HepG2 (cell line): ENCODE measurements around the gene MYO1E. TPM values are rescaled to one million over a fixed set of nuclear protein-coding genes. Genes with fewer than 3 reads are reported as not detected.

ENCODE experiments used
- CCDC6 ChIP-seq: sonication (generic); formaldehyde crosslinking; IDR thresholded peaks from 2 replicates; pipeline ENCODE4 v1.8.1; 2022; ENCODE audit warnings: mild to moderate bottlenecking, missing genetic modification reagents, moderate library complexity
- HDAC1 ChIP-seq: sonication (generic); formaldehyde crosslinking; IDR thresholded peaks from 2 replicates; pipeline ENCODE4 v1.5.1; 2020; ENCODE audit warnings: mild to moderate bottlenecking, missing genetic modification reagents
- HIVEP1 ChIP-seq: sonication (generic); formaldehyde crosslinking; IDR thresholded peaks from 2 replicates; pipeline ENCODE4 v1.4.0; 2020; ENCODE audit warnings: mild to moderate bottlenecking, missing genetic modification reagents
- HMG20A ChIP-seq: IDR thresholded peaks from 2 replicates; pipeline ENCODE4 v1.6.1; 2016; ENCODE audit warnings: borderline replicate concordance
- JUND ChIP-seq: sonication (generic); formaldehyde crosslinking; IDR thresholded peaks from 2 replicates; pipeline ENCODE4 v1.8.0; 2022; ENCODE audit warnings: mild to moderate bottlenecking, missing genetic modification reagents
- KAT8 ChIP-seq: IDR thresholded peaks from 2 replicates; pipeline ENCODE4 v1.6.1; 2016; ENCODE audit warnings: missing genetic modification reagents, missing compliant biosample characterization
- NCOA1 ChIP-seq: sonication (generic); formaldehyde crosslinking; IDR thresholded peaks from 2 replicates; pipeline ENCODE4 v1.9.0; 2021; ENCODE audit warnings: missing genetic modification reagents
- NKX3-1 ChIP-seq: sonication (generic); formaldehyde crosslinking; IDR thresholded peaks from 2 replicates; pipeline ENCODE4 v1.5.0; 2020; ENCODE audit warnings: missing genetic modification reagents
- RARA ChIP-seq: IDR thresholded peaks from 2 replicates; pipeline ENCODE4 v1.6.1; 2016; ENCODE audit warnings: missing genetic modification reagents, missing compliant biosample characterization
- SMAD3 ChIP-seq: sonication (generic); formaldehyde crosslinking; IDR thresholded peaks from 2 replicates; pipeline ENCODE4 v1.4.0; 2020; ENCODE audit warnings: missing genetic modification reagents
- SNAPC2 ChIP-seq: sonication (generic); formaldehyde crosslinking; IDR thresholded peaks from 2 replicates; pipeline ENCODE4 v1.8.1; 2022; ENCODE audit warnings: mild to moderate bottlenecking, missing genetic modification reagents
- ZBTB3 ChIP-seq: sonication (generic); formaldehyde crosslinking; IDR thresholded peaks from 2 replicates; pipeline ENCODE4 v1.4.0; 2020; ENCODE audit warnings: low read depth, mild to moderate bottlenecking, moderate library complexity, missing genetic modification reagents, borderline replicate concordance
- ZFY ChIP-seq: sonication (generic); formaldehyde crosslinking; IDR thresholded peaks from 2 replicates; pipeline ENCODE4 v1.4.0; 2020; ENCODE audit warnings: missing genetic modification reagents
- ZNF234 ChIP-seq: sonication (generic); formaldehyde crosslinking; conservative IDR thresholded peaks from 2 replicates; pipeline ENCODE4 v1.5.1; 2020; ENCODE audit warnings: mild to moderate bottlenecking, missing genetic modification reagents
- ZNF331 ChIP-seq: sonication (generic); formaldehyde crosslinking; IDR thresholded peaks from 2 replicates; pipeline ENCODE4 v1.4.0; 2020; ENCODE audit warnings: missing genetic modification reagents
- ZNF335 ChIP-seq: sonication (generic); formaldehyde crosslinking; IDR thresholded peaks from 2 replicates; pipeline ENCODE4 v1.4.0; 2020; ENCODE audit warnings: missing genetic modification reagents
- ZNF609 ChIP-seq: sonication (generic); formaldehyde crosslinking; IDR thresholded peaks from 2 replicates; pipeline ENCODE4 v1.4.0; 2020; ENCODE audit warnings: mild to moderate bottlenecking, missing genetic modification reagents, borderline replicate concordance
- ZNF629 ChIP-seq: sonication (generic); formaldehyde crosslinking; conservative IDR thresholded peaks from 2 replicates; pipeline ENCODE4 v1.5.0; 2020; ENCODE audit warnings: missing genetic modification reagents
- ZNF704 ChIP-seq: sonication (generic); formaldehyde crosslinking; IDR thresholded peaks from 2 replicates; pipeline ENCODE4 v1.8.1; 2023; ENCODE audit warnings: mild to moderate bottlenecking, inconsistent platforms, moderate library complexity, missing genetic modification reagents, borderline replicate concordance
- polyA plus RNA-seq, 8 experiments: library from polyadenylated mRNA; depleted of rRNA in 3 of 8; stranded (reverse) in 7 of 8; unstranded in 1 of 8; fragments of >200 nt; fragmentation: Illumina TruSeq in 4 of 8; extraction: Trizol in 4 of 8; gene quantifications; 2 replicates each; pipeline versions ENCODE4 v1.2.1 to v1.2.3, GENCODE V29; 2011 to 2016; ENCODE audit warnings: low read depth in 4 of 8, missing spikeins in 1 of 8, mixed read lengths in 1 of 8; ENCODE audit not compliant: insufficient read depth in 1 of 8
- total RNA-seq, 5 experiments: library from RNA; depleted of rRNA; stranded (reverse); fragments of >200 nt; fragmentation: Illumina TruSeq; extraction: Trizol; gene quantifications; 2 replicates each; pipeline ENCODE4 v1.2.3, GENCODE V29; 2016; ENCODE audit warnings: low read depth in 1 of 5
- TF ChIP-seq, protein P1 (sequence below): sonication (generic); formaldehyde crosslinking; IDR thresholded peaks from 2 replicates; pipeline ENCODE4 v1.4.0; 2020; ENCODE audit warnings: missing genetic modification reagents
- TF ChIP-seq, protein P2 (sequence below): IDR thresholded peaks from 2 replicates; pipeline ENCODE4 v1.6.1; 2016; ENCODE audit warnings: missing compliant biosample characterization, missing genetic modification reagents, borderline replicate concordance

The MYO1E gene
- total and polyA plus RNA-seq, 2 of the 13 experiments (the other 11 are each of a cell fraction or from before 2014, with no cell fraction given), result 15.7 to 25.1 TPM

GRCh38 chr15:59276225-59277178 is 96.2 kb downstream of the MYO1E start (continued):
- TF ChIP-seq, protein P1, sequence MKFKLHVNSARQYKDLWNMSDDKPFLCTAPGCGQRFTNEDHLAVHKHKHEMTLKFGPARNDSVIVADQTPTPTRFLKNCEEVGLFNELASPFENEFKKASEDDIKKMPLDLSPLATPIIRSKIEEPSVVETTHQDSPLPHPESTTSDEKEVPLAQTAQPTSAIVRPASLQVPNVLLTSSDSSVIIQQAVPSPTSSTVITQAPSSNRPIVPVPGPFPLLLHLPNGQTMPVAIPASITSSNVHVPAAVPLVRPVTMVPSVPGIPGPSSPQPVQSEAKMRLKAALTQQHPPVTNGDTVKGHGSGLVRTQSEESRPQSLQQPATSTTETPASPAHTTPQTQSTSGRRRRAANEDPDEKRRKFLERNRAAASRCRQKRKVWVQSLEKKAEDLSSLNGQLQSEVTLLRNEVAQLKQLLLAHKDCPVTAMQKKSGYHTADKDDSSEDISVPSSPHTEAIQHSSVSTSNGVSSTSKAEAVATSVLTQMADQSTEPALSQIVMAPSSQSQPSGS (CRISPR knock-in tag), result peak; percentile 87
- TF ChIP-seq HMG20A (CRISPR knock-in tag), result peak; percentile 85; the same call in 1 of the 2 replicates
- TF ChIP-seq ZNF335 (CRISPR knock-in tag), result peak; percentile 68; the same call in 1 of the 2 replicates
- TF ChIP-seq, protein P2, sequence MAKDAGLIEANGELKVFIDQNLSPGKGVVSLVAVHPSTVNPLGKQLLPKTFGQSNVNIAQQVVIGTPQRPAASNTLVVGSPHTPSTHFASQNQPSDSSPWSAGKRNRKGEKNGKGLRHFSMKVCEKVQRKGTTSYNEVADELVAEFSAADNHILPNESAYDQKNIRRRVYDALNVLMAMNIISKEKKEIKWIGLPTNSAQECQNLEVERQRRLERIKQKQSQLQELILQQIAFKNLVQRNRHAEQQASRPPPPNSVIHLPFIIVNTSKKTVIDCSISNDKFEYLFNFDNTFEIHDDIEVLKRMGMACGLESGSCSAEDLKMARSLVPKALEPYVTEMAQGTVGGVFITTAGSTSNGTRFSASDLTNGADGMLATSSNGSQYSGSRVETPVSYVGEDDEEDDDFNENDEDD, result 0 out of 2 replicates have a peak, but pooled peaks have one; percentile 24
- peak; percentile 98 for TF ChIP-seq ZNF609 (CRISPR knock-in tag)
- TF ChIP-seq RARA, result peak; percentile 86
- TF ChIP-seq CCDC6 (CRISPR knock-in tag), result peak; percentile 60; the same call in 1 of the 2 replicates
- 0 out of 2 replicates have a peak, but pooled peaks have one; percentile 76 for TF ChIP-seq JUND (CRISPR knock-in tag)
- peak; percentile 69; the same call in 1 of the 2 replicates for TF ChIP-seq ZBTB3 (CRISPR knock-in tag)
- 0 out of 2 replicates have a peak, but pooled peaks have one; percentile 4 for TF ChIP-seq ZNF629
- TF ChIP-seq HIVEP1 (CRISPR knock-in tag), result no peak
- TF ChIP-seq SMAD3 (CRISPR knock-in tag), result peak; percentile 66
- TF ChIP-seq HDAC1 (CRISPR knock-in tag), result peak; percentile 92
- TF ChIP-seq SNAPC2, result 0 out of 2 replicates have a peak, but pooled peaks have one; percentile 51
- TF ChIP-seq KAT8, result peak; percentile 75; the same call in 1 of the 2 replicates
- no peak for TF ChIP-seq ZNF704 (CRISPR knock-in tag)
- TF ChIP-seq NKX3-1 (CRISPR knock-in tag), result peak; percentile 77
- TF ChIP-seq NCOA1, result no peak
- 0 out of 2 replicates have a peak, but pooled peaks have one; percentile 64 for TF ChIP-seq ZNF234
- TF ChIP-seq ZNF331 (CRISPR knock-in tag), result peak; percentile 92
- TF ChIP-seq ZFY, result peak; percentile 53
